ENCODE results near the gene B4GALT5.

The B4GALT5 gene

GRCh38 chr20:49659056-49659455, 54.6 kb downstream of the B4GALT5 start:
- in situ Hi-C loops (cut with HindIII; ENCODE audit: low sequenced_read_pairs), result no loop called here

GRCh38 chr20:49658508-49658907, 55.2 kb downstream of the B4GALT5 start:
- in situ Hi-C loops (cut with HindIII; ENCODE audit: low sequenced_read_pairs), result no loop called here

- in situ Hi-C loops (cut with HindIII; ENCODE audit: low sequenced_read_pairs), result no loop called here
Observed at GRCh38 chr20:49657118-49657901, 56.4 kb downstream of the B4GALT5 start.

GRCh38 chr20:49656304-49656703, 57.4 kb downstream of the B4GALT5 start:
- in situ Hi-C loops (cut with HindIII; ENCODE audit: low sequenced_read_pairs), result no loop called here

DNA sequence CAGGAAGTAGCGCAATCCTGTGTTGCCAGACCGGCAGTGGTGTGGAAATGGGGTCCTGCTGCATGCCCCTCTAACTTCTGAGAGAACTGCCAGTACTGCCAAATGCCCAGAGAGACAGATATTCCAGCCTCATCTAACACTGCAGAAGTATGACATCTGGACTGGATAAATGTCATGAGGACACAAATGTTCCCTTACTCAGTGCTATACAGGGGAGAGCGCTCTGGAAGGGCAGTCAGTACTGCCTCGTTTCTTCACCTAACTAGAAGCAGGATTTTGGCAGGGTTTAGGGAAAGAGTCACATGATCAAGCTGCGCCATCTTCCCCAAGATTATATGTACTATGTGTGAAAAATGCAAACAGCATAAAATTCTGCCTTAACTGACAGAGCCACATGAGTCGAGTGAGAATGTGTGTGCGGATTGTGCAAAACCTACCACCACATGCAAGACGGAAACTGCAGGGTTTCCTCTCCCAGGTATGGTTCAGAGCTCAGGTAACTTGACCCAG, 59.7 kb downstream of the B4GALT5 start:
- in situ Hi-C loops (cut with HindIII; ENCODE audit: low sequenced_read_pairs), result no loop called here

DNA sequence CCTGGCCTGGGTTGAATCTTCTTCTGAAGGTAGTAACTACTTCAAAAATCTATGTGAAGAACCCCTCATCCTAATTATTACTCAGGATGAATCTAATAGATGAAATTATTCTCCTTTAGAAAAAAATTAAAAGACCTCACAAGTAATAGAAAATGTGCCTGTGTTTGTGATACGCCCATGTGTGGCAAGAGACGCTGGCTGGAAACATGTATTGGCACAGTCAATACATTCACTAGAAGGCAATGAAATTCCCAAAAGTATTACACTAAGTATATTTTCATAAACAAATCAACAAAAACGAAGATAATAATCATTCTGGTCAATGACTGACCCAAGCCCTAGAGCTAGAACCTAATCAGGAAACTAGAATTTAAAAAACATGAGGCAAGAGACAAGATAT, 64.0 kb downstream of the B4GALT5 start:
- in situ Hi-C loops (cut with HindIII; ENCODE audit: low sequenced_read_pairs), result loop anchor here (25.0 kb wide), 1 partner anchor 238 kb away; no protein-coding TSS in a partner anchor

DNA sequence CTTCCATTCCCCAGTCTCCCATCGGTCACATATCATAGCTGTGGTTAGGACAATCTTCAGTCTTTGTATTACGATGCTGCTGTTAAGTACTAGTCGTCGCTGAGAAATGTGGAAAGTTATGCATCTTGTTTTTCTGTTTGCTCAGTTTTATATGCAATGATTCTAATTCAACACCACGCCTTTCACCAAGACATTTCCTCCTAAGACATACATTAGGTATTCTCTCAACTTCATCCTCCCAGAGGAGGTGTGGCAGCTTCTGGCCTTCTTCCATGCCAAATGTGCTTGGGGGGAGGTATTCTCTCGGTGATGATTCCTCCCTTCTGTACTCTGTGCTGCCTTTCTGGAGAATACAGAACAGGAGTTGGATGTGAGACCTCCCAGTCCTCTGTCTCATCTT, 66.1 kb downstream of the B4GALT5 start:
- in situ Hi-C loops (cut with HindIII; ENCODE audit: low sequenced_read_pairs), result loop anchor here (25.0 kb wide), 1 partner anchor 240 kb away; no protein-coding TSS in a partner anchor

GRCh38 chr20:49646528-49646927, 67.2 kb downstream of the B4GALT5 start:
- in situ Hi-C loops (cut with HindIII; ENCODE audit: low sequenced_read_pairs), result loop anchor here (25.0 kb wide), 1 partner anchor 241 kb away; no protein-coding TSS in a partner anchor

DNA sequence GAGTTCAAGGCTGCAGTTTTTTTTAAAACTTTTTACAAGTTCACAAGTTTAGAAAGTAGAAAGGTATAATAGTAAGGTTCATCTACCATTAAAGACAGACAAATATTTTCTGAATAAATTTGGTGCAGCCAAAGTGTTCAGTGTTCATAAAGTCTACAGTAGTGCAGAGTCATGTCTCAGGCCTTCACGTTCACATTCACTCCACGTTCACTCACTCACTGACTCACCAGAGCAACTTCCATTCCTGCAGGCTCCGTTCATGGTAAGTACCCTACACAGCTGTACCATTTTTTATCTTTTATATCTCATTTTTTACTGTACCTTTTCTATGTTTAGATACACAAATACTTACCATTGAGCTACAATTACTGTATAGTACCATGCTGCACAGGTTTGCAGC, 67.6 kb downstream of the B4GALT5 start:
- in situ Hi-C loops (cut with HindIII; ENCODE audit: low sequenced_read_pairs), result loop anchor here (25.0 kb wide), 1 partner anchor 241 kb away; no protein-coding TSS in a partner anchor

DNA sequence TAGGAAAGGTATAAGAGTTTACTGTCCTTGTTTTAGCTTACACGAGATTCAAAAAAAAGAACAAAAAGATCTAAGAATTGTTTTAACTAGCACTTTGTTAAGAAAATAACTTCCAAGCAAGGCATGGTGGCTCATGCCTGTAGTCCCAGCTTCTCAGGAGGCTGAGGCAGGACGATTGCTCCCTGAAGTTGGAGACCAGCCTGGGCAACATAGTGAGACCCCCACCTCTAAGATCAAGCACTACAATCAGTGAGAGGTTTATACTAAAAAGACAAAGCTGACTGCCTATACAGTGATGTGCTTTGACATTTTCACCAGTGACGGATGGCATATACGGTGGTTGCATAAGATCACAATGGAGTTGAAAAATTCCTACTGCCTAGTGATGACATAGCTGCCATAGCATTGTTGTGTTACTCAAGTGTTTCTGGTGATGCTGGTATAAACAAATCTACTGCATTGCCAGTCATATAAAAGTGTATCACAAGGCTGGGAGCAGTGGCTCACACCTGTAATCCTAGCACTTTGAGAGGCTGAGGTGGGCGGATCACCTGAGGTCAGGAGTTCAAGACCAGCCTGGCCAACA, 68.6 kb downstream of the B4GALT5 start:
- in situ Hi-C loops (cut with HindIII; ENCODE audit: low sequenced_read_pairs), result loop anchor here (25.0 kb wide), 1 partner anchor 242 kb away; no protein-coding TSS in a partner anchor

- in situ Hi-C loops (cut with HindIII; ENCODE audit: low sequenced_read_pairs), result loop anchor here (25.0 kb wide), 1 partner anchor 244 kb away; no protein-coding TSS in a partner anchor
Observed at GRCh38 chr20:49642816-49643215, 70.9 kb downstream of the B4GALT5 start.

- in situ Hi-C loops (cut with HindIII; ENCODE audit: low sequenced_read_pairs), result loop anchor here (25.0 kb wide), 1 partner anchor 245 kb away; no protein-coding TSS in a partner anchor
Observed at GRCh38 chr20:49641683-49642656, 71.7 kb downstream of the B4GALT5 start.

DNA sequence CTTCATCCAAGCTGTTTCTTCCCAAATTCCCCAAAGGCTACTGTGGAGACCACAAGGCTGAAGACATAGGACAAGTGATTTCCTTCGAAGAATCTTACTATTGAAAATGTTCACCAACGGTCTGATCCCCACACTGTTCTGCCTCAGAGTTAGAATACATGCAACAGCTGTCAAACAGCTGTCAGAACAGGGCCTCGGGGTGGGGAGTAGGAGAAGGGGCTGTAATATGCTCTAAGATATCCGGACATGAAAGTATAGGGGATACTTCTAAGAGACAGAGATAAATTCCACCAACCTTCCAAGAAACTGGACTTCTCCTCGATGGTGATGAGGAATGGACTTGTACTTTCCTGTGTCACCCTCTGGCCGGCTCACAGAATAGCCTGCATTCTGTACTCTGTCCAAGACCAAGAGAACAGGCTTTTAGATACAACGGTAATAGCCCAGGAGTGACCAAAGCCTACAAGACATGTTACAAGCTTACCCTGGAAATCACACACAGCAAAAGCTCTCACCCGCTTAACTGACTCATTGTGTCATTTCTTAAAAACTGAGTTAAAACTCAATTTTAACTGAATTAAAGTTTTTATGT, 76.5 kb downstream of the B4GALT5 start:
- in situ Hi-C loops (cut with HindIII; ENCODE audit: low sequenced_read_pairs), result loop anchor here (25.0 kb wide), 1 partner anchor 250 kb away; no protein-coding TSS in a partner anchor

DNA sequence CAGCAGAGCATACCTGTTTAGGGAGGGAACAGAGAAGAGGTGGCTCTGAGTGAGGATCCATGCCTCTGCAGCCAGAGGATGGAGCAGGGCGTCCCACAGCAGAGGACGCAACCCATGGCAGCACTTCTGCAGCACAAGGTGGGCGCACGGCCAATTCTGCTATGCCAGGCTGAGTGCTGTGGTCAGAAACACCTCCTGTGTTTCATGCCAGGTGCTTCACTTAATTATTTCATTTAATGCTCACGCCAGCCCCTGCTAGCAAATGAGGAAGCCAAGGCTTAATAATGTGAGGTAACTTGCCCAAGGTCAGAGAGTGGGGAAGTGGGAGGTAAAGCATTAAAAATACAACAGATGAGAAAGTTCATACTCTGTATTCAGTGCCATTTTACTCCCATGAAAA, 77.2 kb downstream of the B4GALT5 start:
- in situ Hi-C loops (cut with HindIII; ENCODE audit: low sequenced_read_pairs), result loop anchor here (25.0 kb wide), 1 partner anchor 251 kb away; no protein-coding TSS in a partner anchor

GRCh38 chr20:49635866-49636265, 77.8 kb downstream of the B4GALT5 start:
- in situ Hi-C loops (cut with HindIII; ENCODE audit: low sequenced_read_pairs), result loop anchor here (25.0 kb wide), 1 partner anchor 251 kb away; no protein-coding TSS in a partner anchor

- in situ Hi-C loops (cut with HindIII; ENCODE audit: low sequenced_read_pairs), result loop anchor here (25.0 kb wide), 1 partner anchor 252 kb away; no protein-coding TSS in a partner anchor
Observed at GRCh38 chr20:49635166-49635565, 78.5 kb downstream of the B4GALT5 start.

DNA sequence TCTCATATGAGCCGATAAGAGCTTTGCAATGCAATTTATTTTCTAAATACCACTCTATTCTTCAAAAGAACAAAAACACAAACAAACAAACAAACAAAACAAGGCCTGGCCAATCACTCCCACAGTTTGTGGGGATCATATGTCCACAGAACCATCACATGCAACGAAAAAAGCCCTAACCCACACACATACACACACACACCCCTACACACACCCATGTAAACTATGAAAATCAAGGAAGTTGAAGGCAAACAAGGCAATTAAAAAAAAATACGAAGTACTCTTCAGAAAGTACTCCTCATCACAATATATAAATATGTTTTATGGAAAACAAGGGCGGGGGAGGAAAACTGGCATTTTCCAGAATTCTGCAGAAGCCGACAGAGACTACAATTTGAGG, 79.6 kb downstream of the B4GALT5 start:
- in situ Hi-C loops (cut with HindIII; ENCODE audit: low sequenced_read_pairs), result loop anchor here (25.0 kb wide), 1 partner anchor 253 kb away; no protein-coding TSS in a partner anchor

GRCh38 chr20:49633643-49634042, 80.0 kb downstream of the B4GALT5 start:
- in situ Hi-C loops (cut with HindIII; ENCODE audit: low sequenced_read_pairs), result loop anchor here (25.0 kb wide), 1 partner anchor 254 kb away; no protein-coding TSS in a partner anchor

DNA sequence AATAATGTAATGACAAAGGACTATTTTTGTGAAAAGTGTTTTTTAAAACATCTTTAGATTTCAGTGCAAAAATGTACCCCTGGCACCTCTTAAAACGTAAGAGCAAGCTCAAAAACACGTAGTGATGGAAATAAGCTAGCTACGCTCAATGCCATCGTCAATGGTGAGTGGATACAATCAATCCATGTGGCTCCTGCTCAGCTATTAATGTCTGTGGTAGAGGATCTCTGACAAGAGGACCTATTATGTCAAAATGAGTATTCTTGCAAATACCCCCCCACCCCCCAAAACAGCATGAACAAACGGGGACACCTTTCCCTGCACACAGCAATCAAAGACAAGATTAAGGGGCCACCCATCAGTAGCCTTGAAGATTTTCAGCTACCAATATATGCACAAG, 80.7 kb downstream of the B4GALT5 start:
- in situ Hi-C loops (cut with HindIII; ENCODE audit: low sequenced_read_pairs), result loop anchor here (25.0 kb wide), 1 partner anchor 254 kb away; no protein-coding TSS in a partner anchor
